Measurements from ENCODE around the gene DPF1.
A peak's percentile ranks its signal among the peaks of the same experiment; 100 is the strongest.
"Not testable (repeated sequence)": the region's sequence is repeated elsewhere in the genome, so short reads cannot be mapped to it uniquely, and the experiment has no call there.

DPF1 gene

DNA sequence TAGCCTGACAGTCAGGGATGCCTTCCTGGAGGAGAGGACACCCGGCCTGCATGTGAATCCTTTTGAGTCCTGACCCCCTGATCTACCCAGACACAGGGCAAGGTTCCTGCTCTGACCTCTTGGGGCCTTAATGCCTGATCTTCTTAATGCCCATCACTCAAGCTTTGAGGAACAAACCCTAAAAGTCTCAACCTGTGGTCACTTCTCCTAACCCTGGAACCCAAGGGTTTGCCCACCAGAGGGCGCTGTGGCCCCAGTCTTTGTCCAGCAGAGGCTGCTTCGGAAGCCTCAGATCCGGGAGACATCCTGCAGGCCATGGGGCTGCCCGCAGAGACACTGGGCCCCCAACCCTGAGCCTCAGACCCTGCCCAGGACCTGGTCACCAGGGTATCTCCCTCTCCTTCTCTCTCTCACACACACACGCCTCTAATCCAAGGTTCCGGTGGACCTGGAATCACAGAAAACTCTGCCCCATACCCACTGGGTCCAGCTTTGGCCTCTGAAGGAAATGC, 9.8 kb upstream of the DPF1 start:
- Histone ChIP-seq H3K79me1 (ENCODE audit: low read length) (no peaks in the 10 kb centered on the region), H3K4me2 (ENCODE audit: low read length) (no peak overlapping the region), H4K5ac (ENCODE audit: low read length) (no peak overlapping the region), H3K9ac (ENCODE audit: low read length) (no peak overlapping the region), H2BK5ac (ENCODE audit: low read length) (no peak overlapping the region), H4K8ac (ENCODE audit: low read depth, low read length) (no peak overlapping the region), H3K4ac (ENCODE audit: low read depth, low read length) (no peak overlapping the region), H3K23ac (ENCODE audit: low read length) (no peak overlapping the region), H2BK15ac (replicated peaks; ENCODE audit: low read depth) (no peak overlapping the region), H3K36me3 (ENCODE audit: control insufficient read depth, insufficient read depth, low read length) (no peaks in the 10 kb centered on the region), H3K4me3 (ENCODE audit: low read length) (no peak overlapping the region), H2BK120ac (ENCODE audit: low read depth, low read length) (no peak overlapping the region), H3K79me2 (ENCODE audit: control insufficient read depth, insufficient read depth, low read length) (no peaks in the 10 kb centered on the region), H3K27ac (ENCODE audit: low read depth, low read length) (no peak overlapping the region), H3K27me3 (ENCODE audit: insufficient read depth, low read length, poor library complexity) (no peaks in the 10 kb centered on the region), H2AK5ac (ENCODE audit: low read length) (no peak overlapping the region), H3K56ac (ENCODE audit: low read length) (no peak overlapping the region), H3K18ac (ENCODE audit: low read length) (no peak overlapping the region), H3K4me1 (ENCODE audit: control insufficient read depth, low read depth, low read length) (no peaks in the 10 kb centered on the region)
- no CpG with 5 or more reads among the region's 7 CpGs for WGBS (ENCODE audit: extremely low coverage, insufficient coverage, low lambda C conversion rate)
- peak; percentile 78 for DNase-seq

GRCh38 chr19:38231918-38232317, 7.9 kb upstream of the DPF1 start:
- H2BK5ac ChIP-seq (ENCODE audit: low read length) = no peak overlapping the region
- DNase-seq = no peak

GRCh38 chr19:38230506-38231133, 6.6 kb upstream of the DPF1 start:
- no CpG with 5 or more reads among the region's 3 CpGs for whole genome bisulfite sequencing (ENCODE audit: extremely low coverage, insufficient coverage, low lambda C conversion rate)
- not testable (repeated sequence) for H3K9ac ChIP-seq (ENCODE audit: low read length); H4K8ac ChIP-seq (ENCODE audit: low read depth, low read length); H2BK15ac ChIP-seq (replicated peaks; ENCODE audit: low read depth); H3K79me2 ChIP-seq (ENCODE audit: control insufficient read depth, insufficient read depth, low read length); H3K36me3 ChIP-seq (ENCODE audit: control insufficient read depth, insufficient read depth, low read length); H3K18ac ChIP-seq (ENCODE audit: low read length); H3K4ac ChIP-seq (ENCODE audit: low read depth, low read length); H3K4me1 ChIP-seq (ENCODE audit: control insufficient read depth, low read depth, low read length); H3K56ac ChIP-seq (ENCODE audit: low read length); H3K4me2 ChIP-seq (ENCODE audit: low read length); H2AK5ac ChIP-seq (ENCODE audit: low read length); H3K4me3 ChIP-seq (ENCODE audit: low read length); H4K5ac ChIP-seq (ENCODE audit: low read length); H2BK120ac ChIP-seq (ENCODE audit: low read depth, low read length); H3K79me1 ChIP-seq (ENCODE audit: low read length); H3K27me3 ChIP-seq (ENCODE audit: insufficient read depth, low read length, poor library complexity); H2BK5ac ChIP-seq (ENCODE audit: low read length); H3K27ac ChIP-seq (ENCODE audit: low read depth, low read length); H3K23ac ChIP-seq (ENCODE audit: low read length); DNase-seq

More at GRCh38 chr19:38231918-38232317, 7.9 kb upstream of the DPF1 start:
- H3K56ac ChIP-seq (ENCODE audit: low read length) = no peak overlapping the region
- no peaks in the 10 kb centered on the region for H3K79me1 ChIP-seq (ENCODE audit: low read length)
- no peak overlapping the region for H4K5ac ChIP-seq (ENCODE audit: low read length)
- H4K8ac ChIP-seq (ENCODE audit: low read depth, low read length) = no peak overlapping the region
- WGBS (ENCODE audit: extremely low coverage, insufficient coverage, low lambda C conversion rate) = no CpG with 5 or more reads among the region's 7 CpGs
- H3K4me2 ChIP-seq (ENCODE audit: low read length) = no peak overlapping the region
- no peaks in the 10 kb centered on the region for H3K36me3 ChIP-seq (ENCODE audit: control insufficient read depth, insufficient read depth, low read length)
- no peaks in the 10 kb centered on the region for H3K79me2 ChIP-seq (ENCODE audit: control insufficient read depth, insufficient read depth, low read length)
- H2BK120ac ChIP-seq (ENCODE audit: low read depth, low read length) = no peak overlapping the region
- H3K27me3 ChIP-seq (ENCODE audit: insufficient read depth, low read length, poor library complexity) = no peaks in the 10 kb centered on the region
- H3K23ac ChIP-seq (ENCODE audit: low read length) = no peak overlapping the region
- H3K4me3 ChIP-seq (ENCODE audit: low read length) = no peak overlapping the region
- no peak overlapping the region for H2BK15ac ChIP-seq (replicated peaks; ENCODE audit: low read depth)
- no peak overlapping the region for H3K4ac ChIP-seq (ENCODE audit: low read depth, low read length)
- H3K27ac ChIP-seq (ENCODE audit: low read depth, low read length) = no peak overlapping the region
- no peak overlapping the region for H3K18ac ChIP-seq (ENCODE audit: low read length)
- no peak overlapping the region for H3K9ac ChIP-seq (ENCODE audit: low read length)
- peaks cover 2% of the 10 kb centered on the region for H3K4me1 ChIP-seq (ENCODE audit: control insufficient read depth, low read depth, low read length)
- no peak overlapping the region for H2AK5ac ChIP-seq (ENCODE audit: low read length)

DNA sequence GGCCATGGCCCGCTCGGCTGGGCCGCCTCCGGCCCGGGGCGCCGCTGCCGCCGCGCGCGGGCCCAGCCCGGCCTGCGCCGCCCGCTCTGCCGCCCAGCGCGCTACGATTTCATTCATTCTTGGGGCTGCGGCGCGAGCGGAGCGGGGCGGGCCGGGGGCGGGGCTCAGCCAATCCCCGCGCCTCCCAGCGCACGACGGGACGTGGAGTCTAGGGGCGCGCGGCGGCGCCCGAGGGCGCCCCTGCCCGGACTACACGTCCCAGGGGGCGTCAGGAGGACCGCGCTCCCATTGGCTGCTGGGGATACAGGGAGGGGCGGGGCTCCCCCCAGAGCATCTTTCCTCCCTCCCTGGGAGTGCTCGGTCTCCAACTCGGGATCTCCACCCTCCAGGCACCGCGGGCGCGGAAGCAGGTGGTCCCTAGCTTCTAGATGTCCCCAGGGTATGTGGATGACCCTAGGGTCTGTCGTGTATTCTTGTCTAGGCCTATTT, 5.6 kb upstream of the DPF1 start:
- Histone ChIP-seq H4K5ac (ENCODE audit: low read length) (no peak overlapping the region), H3K27me3 (ENCODE audit: insufficient read depth, low read length, poor library complexity) (no peaks in the 10 kb centered on the region), H2BK5ac (ENCODE audit: low read length) (no peak overlapping the region), H3K18ac (ENCODE audit: low read length) (no peak overlapping the region), H2BK120ac (ENCODE audit: low read depth, low read length) (no peak overlapping the region), H2BK15ac (replicated peaks; ENCODE audit: low read depth) (no peak overlapping the region), H3K27ac (ENCODE audit: low read depth, low read length) (no peak overlapping the region), H2AK5ac (ENCODE audit: low read length) (no peak overlapping the region), H3K4me1 (ENCODE audit: control insufficient read depth, low read depth, low read length) (peaks cover 2% of the 10 kb centered on the region), H4K8ac (ENCODE audit: low read depth, low read length) (no peak overlapping the region), H3K4ac (ENCODE audit: low read depth, low read length) (no peak overlapping the region), H3K36me3 (ENCODE audit: control insufficient read depth, insufficient read depth, low read length) (no peaks in the 10 kb centered on the region), H3K79me2 (ENCODE audit: control insufficient read depth, insufficient read depth, low read length) (no peaks in the 10 kb centered on the region), H3K9ac (ENCODE audit: low read length) (no peak overlapping the region), H3K4me3 (ENCODE audit: low read length) (no peak overlapping the region), H3K23ac (ENCODE audit: low read length) (no peak overlapping the region), H3K79me1 (ENCODE audit: low read length) (no peaks in the 10 kb centered on the region), H3K56ac (ENCODE audit: low read length) (no peak overlapping the region), H3K4me2 (ENCODE audit: low read length) (no peak overlapping the region)
- DNase-seq = peak; percentile 51
- no CpG with 5 or more reads among the region's 54 CpGs for WGBS (ENCODE audit: extremely low coverage, insufficient coverage, low lambda C conversion rate)

DNA sequence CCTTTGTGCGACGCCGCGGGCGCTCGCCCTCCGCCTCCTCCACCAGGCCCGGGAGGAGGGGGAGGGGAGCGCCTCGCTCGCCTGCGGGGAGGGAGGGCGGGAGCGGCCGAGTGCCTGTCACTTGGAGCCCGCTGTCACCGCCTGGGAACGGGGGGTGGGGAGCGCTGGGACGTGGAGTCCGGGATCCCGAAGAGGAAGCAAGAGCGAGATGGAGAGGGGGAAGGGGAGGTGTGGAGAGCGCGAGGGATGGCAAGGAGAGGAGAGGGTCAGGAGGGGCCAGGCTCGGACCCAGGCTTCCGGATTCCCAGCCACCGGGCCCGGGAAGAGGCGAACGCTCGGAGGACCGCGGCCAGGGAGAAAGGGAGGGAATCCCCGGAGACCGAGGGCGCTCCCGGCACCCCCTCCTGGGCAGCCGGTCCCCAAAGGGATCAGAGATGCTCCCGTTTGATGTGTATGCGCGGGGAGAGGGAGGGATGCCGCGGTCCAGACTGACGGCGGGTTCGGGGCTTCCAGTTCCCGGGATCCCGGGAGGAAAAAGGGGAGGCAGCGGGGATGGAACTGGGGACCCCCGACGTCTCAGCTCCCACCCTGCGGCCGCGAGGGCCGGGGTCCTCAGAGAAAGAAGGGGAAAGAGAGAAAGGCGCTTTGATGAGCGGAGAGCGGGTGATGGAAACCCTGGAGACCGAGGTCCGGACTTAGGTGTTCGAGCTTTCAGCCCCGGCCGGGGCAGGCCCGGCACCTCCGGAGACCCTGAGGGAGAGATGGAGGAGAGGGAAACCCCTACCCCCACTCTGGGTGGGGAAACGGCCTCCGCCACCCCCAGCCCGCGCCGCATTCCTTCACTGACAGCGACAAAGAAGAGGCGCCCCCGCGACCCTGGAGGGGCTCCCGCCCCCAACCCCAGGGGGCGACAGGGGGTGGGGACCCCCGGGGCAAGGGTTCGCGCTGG, 4.7 kb upstream of the DPF1 start:
- peak; percentile 63 for DNase-seq

More for the DNA sequence above, 4.7 kb upstream of the DPF1 start:
- Histone ChIP-seq H3K4ac (ENCODE audit: low read depth, low read length) (no peak overlapping the region), H3K79me2 (ENCODE audit: control insufficient read depth, insufficient read depth, low read length) (no peaks in the 10 kb centered on the region), H3K23ac (ENCODE audit: low read length) (no peak overlapping the region), H3K4me2 (ENCODE audit: low read length) (peak overlapping the region; percentile 71), H3K4me3 (ENCODE audit: low read length) (no peak overlapping the region), H3K18ac (ENCODE audit: low read length) (no peak overlapping the region), H2BK15ac (replicated peaks; ENCODE audit: low read depth) (no peak overlapping the region), H3K36me3 (ENCODE audit: control insufficient read depth, insufficient read depth, low read length) (no peaks in the 10 kb centered on the region), H4K5ac (ENCODE audit: low read length) (no peak overlapping the region), H2BK120ac (ENCODE audit: low read depth, low read length) (no peak overlapping the region), H3K4me1 (ENCODE audit: control insufficient read depth, low read depth, low read length) (peaks cover 2% of the 10 kb centered on the region), H3K27me3 (ENCODE audit: insufficient read depth, low read length, poor library complexity) (no peaks in the 10 kb centered on the region), H2AK5ac (ENCODE audit: low read length) (no peak overlapping the region), H3K27ac (ENCODE audit: low read depth, low read length) (no peak overlapping the region), H2BK5ac (ENCODE audit: low read length) (no peak overlapping the region), H3K56ac (ENCODE audit: low read length) (no peak overlapping the region), H3K79me1 (ENCODE audit: low read length) (no peaks in the 10 kb centered on the region), H4K8ac (ENCODE audit: low read depth, low read length) (no peak overlapping the region), H3K9ac (ENCODE audit: low read length) (no peak overlapping the region)
- no CpG with 5 or more reads among the region's 80 CpGs for WGBS (ENCODE audit: extremely low coverage, insufficient coverage, low lambda C conversion rate)

Data from mesendoderm (in vitro differentiated cells).